SK-N-MC (cell line): ENCODE data around the gene CTSD.

Experiments
- EZH2 ChIP-seq: fragments of 200-600 bp; sonication (generic); IDR thresholded peaks from one replicate; pipeline ENCODE4 v1.6.1; 2017; ENCODE audit warnings: antibody characterized with exemption
- POLR2AphosphoS5 ChIP-seq: IDR thresholded peaks from 2 replicates; pipeline ENCODE4 v1.6.1; 2012; ENCODE audit warnings: mild to moderate bottlenecking, low read depth, low read length, borderline replicate concordance

DNA sequence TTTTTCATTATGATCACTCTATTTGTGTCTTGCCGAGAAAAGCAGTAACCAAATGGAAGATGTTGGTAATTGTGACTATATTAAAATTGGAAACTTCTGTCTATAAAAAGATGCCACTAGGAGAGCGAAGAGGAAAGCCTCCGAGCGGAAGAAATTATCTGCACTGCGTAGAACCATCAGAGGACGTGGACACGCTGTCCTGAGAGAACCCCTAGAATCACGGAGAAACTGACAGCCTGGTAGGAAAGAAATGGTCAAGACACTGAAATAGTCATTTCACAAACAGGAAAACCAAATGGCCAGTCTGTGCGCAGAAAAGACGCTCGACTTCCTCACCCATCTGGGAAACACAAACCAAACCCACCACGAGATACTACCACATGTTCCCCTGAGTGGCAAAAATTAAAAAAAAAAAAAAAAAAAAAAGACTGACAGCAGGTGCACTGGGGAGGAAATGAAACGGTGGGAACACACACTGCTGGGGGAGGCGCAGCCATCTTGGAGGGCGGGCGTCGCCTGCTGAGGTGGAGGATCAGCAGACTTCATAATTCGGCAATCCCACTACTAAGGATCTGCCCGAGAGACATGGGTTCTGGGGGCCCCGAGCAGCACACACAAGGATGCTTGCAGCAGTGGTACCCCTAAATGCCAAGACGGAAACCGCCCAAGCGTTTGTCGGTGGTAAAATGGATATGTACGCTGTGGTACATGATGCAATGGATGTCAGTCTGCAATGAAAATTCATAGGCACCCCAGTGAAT lies 34.6 kb downstream of the CTSD start:
- TF ChIP-seq EZH2: no peak
- TF ChIP-seq POLR2AphosphoS5: no peak
